ENCODE results near the gene MIER2.
A peak's percentile ranks its signal among the peaks of the same experiment; 100 is the strongest.
"Not testable (repeated sequence)": the region's sequence is repeated elsewhere in the genome, so short reads cannot be mapped to it uniquely, and the experiment has no call there.

Gene MIER2, protein sequence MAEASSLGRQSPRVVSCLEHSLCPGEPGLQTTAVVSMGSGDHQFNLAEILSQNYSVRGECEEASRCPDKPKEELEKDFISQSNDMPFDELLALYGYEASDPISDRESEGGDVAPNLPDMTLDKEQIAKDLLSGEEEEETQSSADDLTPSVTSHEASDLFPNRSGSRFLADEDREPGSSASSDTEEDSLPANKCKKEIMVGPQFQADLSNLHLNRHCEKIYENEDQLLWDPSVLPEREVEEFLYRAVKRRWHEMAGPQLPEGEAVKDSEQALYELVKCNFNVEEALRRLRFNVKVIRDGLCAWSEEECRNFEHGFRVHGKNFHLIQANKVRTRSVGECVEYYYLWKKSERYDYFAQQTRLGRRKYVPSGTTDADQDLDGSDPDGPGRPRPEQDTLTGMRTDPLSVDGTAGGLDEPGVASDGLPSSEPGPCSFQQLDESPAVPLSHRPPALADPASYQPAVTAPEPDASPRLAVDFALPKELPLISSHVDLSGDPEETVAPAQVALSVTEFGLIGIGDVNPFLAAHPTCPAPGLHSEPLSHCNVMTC

GRCh38 chr19:344625-345319 lies at the start of gene MIER2:
Gene MIER2, minus strand, starts transcription at chr19:344796. Its CDS starts 14 bp downstream, at chr19:344782.
- no peak within 1 kb of the TSS for H3K27ac ChIP-seq
- no peaks in the 10 kb centered on the region for H3K36me3 ChIP-seq (ENCODE audit: insufficient read depth)
- H3K4me1 ChIP-seq (ENCODE audit: low read depth, poor library complexity, severe bottlenecking), result peaks cover 6% of the 10 kb centered on the region
- peaks cover 15% of the 10 kb centered on the region; the same call in 1 of the 2 replicates for H3K79me2 ChIP-seq (ENCODE audit: insufficient read depth, low read depth)
- H4K20me1 ChIP-seq (ENCODE audit: insufficient read depth), result no peaks in the 10 kb centered on the region
- no peak within 1 kb of the TSS for H3K4me3 ChIP-seq (IDR thresholded peaks at IDR 0.05; ENCODE audit: insufficient read depth, low read depth, low read length)
- peak within 1 kb of the TSS; percentile 64 for H3K4me2 ChIP-seq
- TF ChIP-seq, protein P1, sequence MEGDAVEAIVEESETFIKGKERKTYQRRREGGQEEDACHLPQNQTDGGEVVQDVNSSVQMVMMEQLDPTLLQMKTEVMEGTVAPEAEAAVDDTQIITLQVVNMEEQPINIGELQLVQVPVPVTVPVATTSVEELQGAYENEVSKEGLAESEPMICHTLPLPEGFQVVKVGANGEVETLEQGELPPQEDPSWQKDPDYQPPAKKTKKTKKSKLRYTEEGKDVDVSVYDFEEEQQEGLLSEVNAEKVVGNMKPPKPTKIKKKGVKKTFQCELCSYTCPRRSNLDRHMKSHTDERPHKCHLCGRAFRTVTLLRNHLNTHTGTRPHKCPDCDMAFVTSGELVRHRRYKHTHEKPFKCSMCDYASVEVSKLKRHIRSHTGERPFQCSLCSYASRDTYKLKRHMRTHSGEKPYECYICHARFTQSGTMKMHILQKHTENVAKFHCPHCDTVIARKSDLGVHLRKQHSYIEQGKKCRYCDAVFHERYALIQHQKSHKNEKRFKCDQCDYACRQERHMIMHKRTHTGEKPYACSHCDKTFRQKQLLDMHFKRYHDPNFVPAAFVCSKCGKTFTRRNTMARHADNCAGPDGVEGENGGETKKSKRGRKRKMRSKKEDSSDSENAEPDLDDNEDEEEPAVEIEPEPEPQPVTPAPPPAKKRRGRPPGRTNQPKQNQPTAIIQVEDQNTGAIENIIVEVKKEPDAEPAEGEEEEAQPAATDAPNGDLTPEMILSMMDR (conservative IDR thresholded peaks at IDR 0.05; ENCODE audit: low read depth, low read length), result no peak
- H3K9ac ChIP-seq, result peak within 1 kb of the TSS; percentile 47; the same call in 1 of the 2 replicates
- H2AFZ ChIP-seq (ENCODE audit: low read depth), result peak within 1 kb of the TSS; percentile 98
- peaks cover 6% of the 10 kb centered on the region; the same call in 1 of the 2 replicates for H3K27me3 ChIP-seq (ENCODE audit: insufficient read depth, low read depth)

- not testable (repeated sequence) for H3K4me2 ChIP-seq; H3K79me2 ChIP-seq (ENCODE audit: insufficient read depth, low read depth); H4K20me1 ChIP-seq (ENCODE audit: insufficient read depth); H3K9ac ChIP-seq; H3K4me1 ChIP-seq (ENCODE audit: low read depth, poor library complexity, severe bottlenecking); H3K36me3 ChIP-seq (ENCODE audit: insufficient read depth); H3K4me3 ChIP-seq (IDR thresholded peaks at IDR 0.05; ENCODE audit: insufficient read depth, low read depth, low read length); H2AFZ ChIP-seq (ENCODE audit: low read depth); H3K27ac ChIP-seq
- H3K27me3 ChIP-seq (ENCODE audit: insufficient read depth, low read depth), result peaks cover 31% of the 10 kb centered on the region
Measured at GRCh38 chr19:393560-393959, 49.0 kb upstream of the MIER2 start.

- no peak overlapping the region for H3K4me3 ChIP-seq (IDR thresholded peaks at IDR 0.05; ENCODE audit: insufficient read depth, low read depth, low read length)
- no peak overlapping the region for H2AFZ ChIP-seq (ENCODE audit: low read depth)
- H3K36me3 ChIP-seq (ENCODE audit: insufficient read depth), result no peaks in the 10 kb centered on the region
- H3K4me1 ChIP-seq (ENCODE audit: low read depth, poor library complexity, severe bottlenecking), result no peaks in the 10 kb centered on the region
- H3K9ac ChIP-seq, result no peak overlapping the region
- TF ChIP-seq, protein P1 (conservative IDR thresholded peaks at IDR 0.05; ENCODE audit: low read depth, low read length), result no peak
- no peaks in the 10 kb centered on the region for H3K79me2 ChIP-seq (ENCODE audit: insufficient read depth, low read depth)
- no peak overlapping the region for H3K4me2 ChIP-seq
- H3K27me3 ChIP-seq (ENCODE audit: insufficient read depth, low read depth), result peaks cover 34% of the 10 kb centered on the region
- H4K20me1 ChIP-seq (ENCODE audit: insufficient read depth), result no peaks in the 10 kb centered on the region
- H3K27ac ChIP-seq, result no peak overlapping the region
Measured at GRCh38 chr19:392375-392970, 47.9 kb upstream of the MIER2 start.

DNA sequence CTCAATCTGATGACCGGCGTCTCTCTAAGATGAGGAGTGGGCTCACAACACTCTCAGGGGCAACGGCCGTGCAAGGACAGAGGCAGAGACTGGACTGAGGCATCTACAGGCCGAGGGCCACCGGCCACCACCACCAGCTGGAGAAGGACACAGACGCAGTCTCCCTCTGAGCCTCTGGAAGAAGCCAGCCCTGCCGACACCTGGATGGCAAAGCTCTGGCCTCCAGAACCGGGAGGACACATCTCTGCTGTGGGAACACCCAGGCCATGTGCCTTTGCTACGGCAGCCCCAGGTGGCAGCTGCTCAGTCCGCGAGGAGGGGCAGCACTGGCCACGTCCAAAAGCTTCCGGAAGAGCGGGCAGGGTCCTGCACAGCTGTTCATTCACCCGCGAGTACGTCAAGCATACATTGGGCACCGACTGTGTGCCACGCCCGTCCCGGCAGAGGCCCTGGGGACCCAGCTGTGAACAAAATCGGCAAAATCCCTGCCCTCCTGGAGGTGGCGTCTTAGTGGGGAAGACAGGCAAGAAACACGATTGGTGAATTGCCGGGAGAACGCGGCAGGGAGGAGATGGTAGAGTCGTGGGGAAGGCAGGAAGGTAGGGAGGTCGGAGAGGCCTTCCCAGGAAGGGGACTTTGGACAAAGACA lies 47.3 kb upstream of the MIER2 start:
- no peak overlapping the region for H3K4me3 ChIP-seq (IDR thresholded peaks at IDR 0.05; ENCODE audit: insufficient read depth, low read depth, low read length)
- no peak overlapping the region for H3K4me2 ChIP-seq
- H3K9ac ChIP-seq, result no peak overlapping the region
- no peak overlapping the region for H3K27ac ChIP-seq
- H3K79me2 ChIP-seq (ENCODE audit: insufficient read depth, low read depth), result no peaks in the 10 kb centered on the region
- no peak overlapping the region for H2AFZ ChIP-seq (ENCODE audit: low read depth)
- TF ChIP-seq, protein P1 (conservative IDR thresholded peaks at IDR 0.05; ENCODE audit: low read depth, low read length), result no peak
- H3K4me1 ChIP-seq (ENCODE audit: low read depth, poor library complexity, severe bottlenecking), result no peaks in the 10 kb centered on the region
- peaks cover 29% of the 10 kb centered on the region for H3K27me3 ChIP-seq (ENCODE audit: insufficient read depth, low read depth)
- H3K36me3 ChIP-seq (ENCODE audit: insufficient read depth), result no peaks in the 10 kb centered on the region
- H4K20me1 ChIP-seq (ENCODE audit: insufficient read depth), result no peaks in the 10 kb centered on the region
